Lung (tissue), 16 donors: ENCODE data around the gene BCAT1. TPM values are rescaled to one million over a fixed set of nuclear protein-coding genes. Genes with fewer than 3 reads are reported as not detected.

ENCODE experiments used
- ATAC-seq: fragments of 200-7000 bp; cut with Tn5 transposase; one replicate; pipeline ENCODE4 v1.9.1; 2020; ENCODE audit warnings: moderate number of reproducible peaks; ENCODE audit not compliant: insufficient read depth, low FRiP score
- DNase-seq, 3 donors: peaks; one replicate each; pipeline ENCODE4 v3.0.0-alpha.2; 2013 to 2017
- H3K27ac ChIP-seq, 2 donors: one replicate each; pipeline ENCODE4 v1.5.1; 2013; ENCODE audit warnings: mild to moderate bottlenecking in 2 of 2, moderate library complexity in 2 of 2, control low read depth in 1 of 2, inconsistent platforms in 1 of 2, low read depth in 1 of 2, low read length in 1 of 2
- H3K27me3 ChIP-seq, 3 donors: one replicate each; pipeline ENCODE4 v1.5.1; 2013; ENCODE audit warnings: low read length in 2 of 3; ENCODE audit not compliant: control insufficient read depth in 3 of 3, insufficient read depth in 3 of 3
- H3K36me3 ChIP-seq, 4 donors: one replicate each; pipeline ENCODE4 v1.5.1; 2013; ENCODE audit warnings: low read length in 4 of 4, mild to moderate bottlenecking in 1 of 4, moderate library complexity in 1 of 4; ENCODE audit not compliant: control insufficient read depth in 4 of 4, insufficient read depth in 4 of 4
- H3K4me1 ChIP-seq, 5 donors: one replicate each; pipeline ENCODE4 v1.5.1; 2013; ENCODE audit warnings: low read length in 5 of 5, mild to moderate bottlenecking in 2 of 5, moderate library complexity in 1 of 5; ENCODE audit not compliant: control insufficient read depth in 5 of 5, insufficient read depth in 5 of 5
- H3K4me3 ChIP-seq: one replicate; pipeline ENCODE4 v1.5.1; 2013; ENCODE audit warnings: mild to moderate bottlenecking, control low read depth, moderate library complexity
- H3K9ac ChIP-seq, 2 donors: one replicate each; pipeline ENCODE4 v1.5.1; 2013; ENCODE audit warnings: low read length in 2 of 2, control low read depth in 1 of 2; ENCODE audit not compliant: insufficient read depth in 1 of 2
- H3K9me3 ChIP-seq, 4 donors: one replicate each; pipeline ENCODE4 v1.5.1; 2013; ENCODE audit warnings: low read length in 3 of 4, mild to moderate bottlenecking in 1 of 4, moderate library complexity in 1 of 4; ENCODE audit not compliant: control insufficient read depth in 4 of 4, insufficient read depth in 3 of 4
- WGBS, 2 donors: extraction: QIAGEN DNeasy Blood & Tissue Kit; methylation state at CpG; one replicate each; pipeline ENCODE4 v1.1.7; 2013; 5-methylcytosine and 5-hydroxymethylcytosine counted together
- long read RNA-seq, 5 donors: transcript quantifications; one replicate each; lab custom pipeline, GENCODE V29; 2026
- polyA plus RNA-seq, 2 donors: library from polyadenylated mRNA; stranded (reverse); fragments of 200-250 nt; gene quantifications; one replicate each; pipeline ENCODE4 v1.2.1, GENCODE V29; 2013
- total RNA-seq, 2 donors: library from RNA; depleted of rRNA in 1 of 2; stranded (reverse); fragments of >200 nt in 1 of 2; gene quantifications; one replicate each; pipeline ENCODE4 v1.2.1, GENCODE V29; 2014 to 2021
- TF ChIP-seq, protein P1 (sequence below): IDR thresholded peaks from 2 replicates; pipeline ENCODE4 v1.5.1; 2012; ENCODE audit warnings: mild to moderate bottlenecking; ENCODE audit errors: control extremely low read depth, extremely low read depth
- donor health status: control.
- donor health status: control.
- donor health status: Bipolar disorder and iron deficiency.
- donor health status: healthy.
- donor health status: DM: yes; HTN: yes; CAD: no.

BCAT1 gene, protein sequence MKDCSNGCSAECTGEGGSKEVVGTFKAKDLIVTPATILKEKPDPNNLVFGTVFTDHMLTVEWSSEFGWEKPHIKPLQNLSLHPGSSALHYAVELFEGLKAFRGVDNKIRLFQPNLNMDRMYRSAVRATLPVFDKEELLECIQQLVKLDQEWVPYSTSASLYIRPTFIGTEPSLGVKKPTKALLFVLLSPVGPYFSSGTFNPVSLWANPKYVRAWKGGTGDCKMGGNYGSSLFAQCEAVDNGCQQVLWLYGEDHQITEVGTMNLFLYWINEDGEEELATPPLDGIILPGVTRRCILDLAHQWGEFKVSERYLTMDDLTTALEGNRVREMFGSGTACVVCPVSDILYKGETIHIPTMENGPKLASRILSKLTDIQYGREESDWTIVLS
- total RNA-seq (10 to 100 TPM; 61.3 to 94.9 TPM), polyA plus RNA-seq (10 to 100 TPM; 11.7 to 20.5 TPM)
- long read RNA-seq, donor 1, full-length matches to known transcripts = 5 of 5 reads
- long read RNA-seq, donor 1, partial matches to known transcripts = 0 of 5 reads
- long read RNA-seq, donor 1, other reads (novel, unspliced or antisense) = 0 of 5 reads
- long read RNA-seq, donor 2, full-length matches to known transcripts = 1 of 1 reads
- long read RNA-seq, donor 2, partial matches to known transcripts = 0 of 1 reads
- long read RNA-seq, donor 2, other reads (novel, unspliced or antisense) = 0 of 1 reads
- long read RNA-seq, donor 3, full-length matches to known transcripts = 7 of 7 reads
- long read RNA-seq, donor 3, partial matches to known transcripts = 0 of 7 reads
- long read RNA-seq, donor 3, other reads (novel, unspliced or antisense) = 0 of 7 reads
- long read RNA-seq, donor 4, full-length matches to known transcripts = 3 of 3 reads
- long read RNA-seq, donor 4, partial matches to known transcripts = 0 of 3 reads
- long read RNA-seq, donor 4, other reads (novel, unspliced or antisense) = 0 of 3 reads
- long read RNA-seq, donor 5, full-length matches to known transcripts = 6 of 6 reads
- long read RNA-seq, donor 5, partial matches to known transcripts = 0 of 6 reads
- long read RNA-seq, donor 5, other reads (novel, unspliced or antisense) = 0 of 6 reads

DNA sequence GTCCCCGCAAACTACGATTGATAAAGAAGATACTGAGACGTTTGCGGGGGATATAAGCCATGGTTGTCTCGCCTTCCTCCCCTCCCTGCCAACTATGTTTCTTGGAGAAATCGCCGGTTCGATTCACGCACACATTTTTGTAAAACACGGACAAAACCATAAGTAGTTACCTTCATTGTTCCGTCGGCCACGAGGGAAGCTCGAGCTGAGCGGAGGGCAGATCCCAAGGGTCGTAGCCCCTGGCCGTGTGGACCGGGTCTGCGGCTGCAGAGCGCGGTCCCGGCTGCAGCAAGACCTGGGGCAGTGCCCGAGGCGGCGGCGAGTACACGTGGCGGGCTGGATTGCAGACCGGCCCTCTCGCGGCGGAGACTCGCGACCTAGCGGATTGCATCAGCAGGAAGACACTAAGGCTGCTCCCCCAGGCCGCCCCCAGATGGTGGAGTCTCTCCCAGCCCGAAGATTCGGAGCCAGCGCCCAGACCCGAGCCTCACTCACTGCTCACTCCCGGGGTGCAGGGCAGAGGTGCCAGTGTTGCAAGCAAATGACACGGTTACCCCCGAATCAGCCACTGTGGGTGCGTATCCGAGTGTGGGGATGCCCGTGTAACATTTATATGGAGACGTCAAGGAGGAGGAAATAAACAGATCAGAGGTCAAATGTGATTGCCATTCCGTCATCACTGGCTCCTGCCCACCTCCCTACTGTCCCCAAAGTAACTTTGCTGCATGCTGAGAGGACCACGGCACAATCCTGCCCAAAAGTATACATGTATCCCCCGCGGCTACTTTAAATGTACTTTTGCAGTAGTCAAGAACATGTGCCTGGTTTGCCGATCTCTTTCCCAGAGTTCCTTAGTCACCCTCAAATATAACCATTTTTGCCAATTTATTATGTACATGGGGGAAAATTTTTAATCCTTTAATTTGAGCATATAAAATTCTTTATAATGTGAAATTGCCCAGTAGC, at the start of gene BCAT1:
Gene BCAT1 (minus strand): TSS at position 345 of the 966 bp plus-strand sequence. CDS start 169 bp downstream, at position 176.
- H3K9me3 ChIP-seq = no peaks in the 10 kb centered on the region
- H3K27ac ChIP-seq = peak within 1 kb of the TSS; percentile 5 to 23
- H3K9ac ChIP-seq = peak within 1 kb of the TSS; percentile 66 to 85
- no peaks in the 10 kb centered on the region for H3K36me3 ChIP-seq
- H3K4me1 ChIP-seq = peaks cover 0 to 29% (median 3%) of the 10 kb centered on the region in 5 donors
- H3K4me3 ChIP-seq = peak within 1 kb of the TSS; percentile 43
- TF ChIP-seq, protein P1, sequence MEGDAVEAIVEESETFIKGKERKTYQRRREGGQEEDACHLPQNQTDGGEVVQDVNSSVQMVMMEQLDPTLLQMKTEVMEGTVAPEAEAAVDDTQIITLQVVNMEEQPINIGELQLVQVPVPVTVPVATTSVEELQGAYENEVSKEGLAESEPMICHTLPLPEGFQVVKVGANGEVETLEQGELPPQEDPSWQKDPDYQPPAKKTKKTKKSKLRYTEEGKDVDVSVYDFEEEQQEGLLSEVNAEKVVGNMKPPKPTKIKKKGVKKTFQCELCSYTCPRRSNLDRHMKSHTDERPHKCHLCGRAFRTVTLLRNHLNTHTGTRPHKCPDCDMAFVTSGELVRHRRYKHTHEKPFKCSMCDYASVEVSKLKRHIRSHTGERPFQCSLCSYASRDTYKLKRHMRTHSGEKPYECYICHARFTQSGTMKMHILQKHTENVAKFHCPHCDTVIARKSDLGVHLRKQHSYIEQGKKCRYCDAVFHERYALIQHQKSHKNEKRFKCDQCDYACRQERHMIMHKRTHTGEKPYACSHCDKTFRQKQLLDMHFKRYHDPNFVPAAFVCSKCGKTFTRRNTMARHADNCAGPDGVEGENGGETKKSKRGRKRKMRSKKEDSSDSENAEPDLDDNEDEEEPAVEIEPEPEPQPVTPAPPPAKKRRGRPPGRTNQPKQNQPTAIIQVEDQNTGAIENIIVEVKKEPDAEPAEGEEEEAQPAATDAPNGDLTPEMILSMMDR = no peak
- peak; percentile 87 for ATAC-seq
- H3K27me3 ChIP-seq = no peaks in the 10 kb centered on the region
- DNase-seq = peak; percentile 81 to 87 (median 82)
- WGBS, 2 donors = 5 to 6% methylated on average over 52 of the region's 52 CpGs

DNA sequence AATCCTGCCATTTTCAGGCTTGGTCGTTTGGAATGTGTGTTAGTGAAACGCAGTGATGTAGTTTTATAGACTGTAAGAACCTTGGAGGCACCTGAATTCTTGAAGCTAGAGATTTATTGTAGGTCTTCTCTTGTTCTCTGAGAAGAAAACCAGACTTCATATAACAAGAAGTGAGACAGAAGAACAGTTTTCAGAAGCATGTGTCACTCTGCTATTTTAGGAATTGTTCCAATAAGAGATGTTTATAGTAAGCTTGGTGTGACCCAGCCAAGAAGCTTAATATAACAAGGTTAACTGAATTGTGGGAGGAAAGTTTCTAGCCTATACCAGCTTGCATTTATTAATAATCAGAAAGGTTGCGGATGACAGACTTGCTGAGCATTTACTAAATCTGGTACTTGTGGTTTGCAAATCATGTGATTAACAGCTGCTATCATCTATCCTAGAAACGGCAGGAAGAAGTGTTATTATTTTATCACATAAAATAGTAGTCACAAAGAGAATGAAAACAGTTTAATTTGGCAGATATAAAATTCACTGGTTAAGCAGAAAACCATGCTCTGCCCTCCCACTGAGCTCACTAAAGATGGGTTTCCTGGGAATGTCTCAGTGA, 49.2 kb upstream of the BCAT1 start:
- H3K9me3 ChIP-seq = no peaks in the 10 kb centered on the region
- WGBS, 2 donors = 44 to 51% methylated on average over 4 of the region's 4 CpGs
- peaks cover 0 to 14% (median 0%) of the 10 kb centered on the region in 5 donors for H3K4me1 ChIP-seq
- H3K27me3 ChIP-seq = no peaks in the 10 kb centered on the region
- ATAC-seq = no peak
- H3K27ac ChIP-seq = no peak overlapping the region
- no peak overlapping the region for H3K4me3 ChIP-seq
- no peak overlapping the region for H3K9ac ChIP-seq
- TF ChIP-seq, protein P1 = no peak
- no peaks in the 10 kb centered on the region for H3K36me3 ChIP-seq
- peak in 2 of 3 donors; percentile 53 to 60 for DNase-seq

DNA sequence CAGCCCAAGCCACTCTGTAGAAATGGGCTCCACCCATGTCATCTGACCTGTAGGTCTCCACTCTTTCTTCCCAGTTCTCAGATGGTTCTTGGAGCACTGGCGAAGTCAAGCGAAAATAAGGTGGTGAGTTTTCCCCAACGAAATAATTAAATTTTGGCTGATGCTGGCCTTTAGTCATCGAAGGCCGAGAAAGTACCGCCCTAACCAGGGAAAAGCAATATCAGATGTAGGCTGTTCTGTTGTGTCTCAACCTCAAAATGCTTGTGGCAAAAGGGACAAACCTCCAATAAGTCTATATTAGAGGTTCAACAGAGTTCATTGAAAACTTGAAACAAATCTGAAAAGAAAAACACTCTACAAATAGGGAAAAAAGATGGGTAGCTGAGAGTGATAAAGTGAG, 48.6 kb upstream of the BCAT1 start:
- peaks cover 0 to 14% (median 0%) of the 10 kb centered on the region in 5 donors for H3K4me1 ChIP-seq
- H3K9me3 ChIP-seq = no peaks in the 10 kb centered on the region
- H3K36me3 ChIP-seq = no peaks in the 10 kb centered on the region
- no peak overlapping the region for H3K27ac ChIP-seq
- H3K4me3 ChIP-seq = no peak overlapping the region
- no peak for DNase-seq
- WGBS, 2 donors = 93 to 96% methylated on average over 6 of the region's 6 CpGs
- no peak for ATAC-seq
- H3K9ac ChIP-seq = no peak overlapping the region
- TF ChIP-seq, protein P1 = no peak
- H3K27me3 ChIP-seq = no peaks in the 10 kb centered on the region
